ENCODE measurements around the gene WWC1. TPM values are rescaled to one million over a fixed set of nuclear protein-coding genes. Genes with fewer than 3 reads are reported as not detected.
"Not testable (repeated sequence)": the region's sequence is repeated elsewhere in the genome, so short reads cannot be mapped to it uniquely, and the experiment has no call there.

The WWC1 gene
- total RNA-seq, 1 donor from 2014 or later: 32.8 TPM

GRCh38 chr5:168430296-168430695 lies 138.9 kb downstream of the WWC1 start:
- Mint-ChIP-seq H3K4me3 (no peak overlapping the region), H3K4me1 (no peaks in the 10 kb centered on the region), H3K9me3 (no peaks in the 10 kb centered on the region), H3K27ac (no peak overlapping the region), H3K27me3 (ENCODE audit: low read depth) (no peaks in the 10 kb centered on the region), H3K36me3 (peaks cover 25% of the 10 kb centered on the region)
- DNase-seq (ENCODE audit: low spot score in 2 of 2, unreplicated experiment in 2 of 2): no peak
- TF ChIP-seq CTCF (IDR thresholded peaks at IDR 0.05; ENCODE audit: unreplicated experiment): no peak

GRCh38 chr5:168432903-168433302 lies 141.5 kb downstream of the WWC1 start:
- Mint-ChIP-seq H3K36me3 (peaks cover 35% of the 10 kb centered on the region), H3K27ac (no peak overlapping the region), H3K9me3 (no peaks in the 10 kb centered on the region), H3K27me3 (ENCODE audit: low read depth) (no peaks in the 10 kb centered on the region), H3K4me3 (no peak overlapping the region), H3K4me1 (no peaks in the 10 kb centered on the region)
- no peak for DNase-seq (ENCODE audit: low spot score in 2 of 2, unreplicated experiment in 2 of 2)
- no peak for TF ChIP-seq CTCF (IDR thresholded peaks at IDR 0.05; ENCODE audit: unreplicated experiment)

- TF ChIP-seq CTCF (IDR thresholded peaks at IDR 0.05; ENCODE audit: unreplicated experiment): no peak
- Mint-ChIP-seq H3K9me3 (no peaks in the 10 kb centered on the region), H3K4me1 (no peaks in the 10 kb centered on the region), H3K27me3 (ENCODE audit: low read depth) (no peaks in the 10 kb centered on the region), H3K27ac (no peak overlapping the region), H3K4me3 (no peak overlapping the region), H3K36me3 (peaks cover 37% of the 10 kb centered on the region)
- no peak for DNase-seq (ENCODE audit: low spot score in 2 of 2, unreplicated experiment in 2 of 2)
Observed at GRCh38 chr5:168434001-168434400, 142.6 kb downstream of the WWC1 start.

- no peak for TF ChIP-seq CTCF (IDR thresholded peaks at IDR 0.05; ENCODE audit: unreplicated experiment)
- no peak for DNase-seq (ENCODE audit: low spot score in 2 of 2, unreplicated experiment in 2 of 2)
- no peak overlapping the region for H3K27ac Mint-ChIP-seq
- no peaks in the 10 kb centered on the region for H3K9me3 Mint-ChIP-seq
- no peaks in the 10 kb centered on the region for H3K4me1 Mint-ChIP-seq
- H3K27me3 Mint-ChIP-seq (ENCODE audit: low read depth): no peaks in the 10 kb centered on the region
- peaks cover 41% of the 10 kb centered on the region for H3K36me3 Mint-ChIP-seq
- no peak overlapping the region for H3K4me3 Mint-ChIP-seq
Observed at GRCh38 chr5:168434746-168435321, 143.4 kb downstream of the WWC1 start.

GRCh38 chr5:168435340-168435739 lies 143.9 kb downstream of the WWC1 start:
- H3K4me1 Mint-ChIP-seq; H3K27me3 Mint-ChIP-seq (ENCODE audit: low read depth); DNase-seq (ENCODE audit: low spot score in 2 of 2, unreplicated experiment in 2 of 2); H3K9me3 Mint-ChIP-seq; H3K4me3 Mint-ChIP-seq; H3K27ac Mint-ChIP-seq: not testable (repeated sequence)
- H3K36me3 Mint-ChIP-seq: peaks cover 42% of the 10 kb centered on the region

GRCh38 chr5:168438349-168438748 lies 146.9 kb downstream of the WWC1 start:
- no peaks in the 10 kb centered on the region for H3K27me3 Mint-ChIP-seq (ENCODE audit: low read depth)
- no peak overlapping the region for H3K4me3 Mint-ChIP-seq

More at GRCh38 chr5:168438349-168438748, 146.9 kb downstream of the WWC1 start:
- TF ChIP-seq CTCF (IDR thresholded peaks at IDR 0.05; ENCODE audit: unreplicated experiment): no peak
- Mint-ChIP-seq H3K27ac (no peak overlapping the region), H3K4me1 (no peaks in the 10 kb centered on the region), H3K36me3 (peaks cover 48% of the 10 kb centered on the region), H3K9me3 (no peaks in the 10 kb centered on the region)
- no peak for DNase-seq (ENCODE audit: low spot score in 2 of 2, unreplicated experiment in 2 of 2)

Data from mesothelial cell of epicardium (in vitro differentiated cells).